ENCODE data around the gene MAP4K1.
A peak's percentile ranks its signal among the peaks of the same experiment; 100 is the strongest.

Gene MAP4K1

GRCh38 chr19:38656171-38656981 is 38.6 kb upstream of the MAP4K1 start (continued):
- TF ChIP-seq ZNF488 (tag by site-specific recombination; IDR thresholded peaks at IDR 0.05) (no peak), ZNF324 (tag by site-specific recombination; IDR thresholded peaks at IDR 0.05) (0 out of 2 replicates have a peak, but pooled peaks have one; percentile 32), HIC1 (tag by site-specific recombination; IDR thresholded peaks at IDR 0.05) (no peak), ZNF114 (tag by site-specific recombination; IDR thresholded peaks at IDR 0.05) (no peak), ZNF146 (tag by site-specific recombination; IDR thresholded peaks at IDR 0.05) (no peak), ZNF354C (tag by site-specific recombination; IDR thresholded peaks at IDR 0.05; ENCODE audit: borderline replicate concordance, low read depth) (no peak), ZNF221 (tag by site-specific recombination; IDR thresholded peaks at IDR 0.05; ENCODE audit: borderline replicate concordance) (no peak), ZNF513 (tag by site-specific recombination; IDR thresholded peaks at IDR 0.05) (no peak), WT1 (tag by site-specific recombination; IDR thresholded peaks at IDR 0.05) (no peak), SCRT2 (tag by site-specific recombination; IDR thresholded peaks at IDR 0.05) (no peak), ZNF366 (tag by site-specific recombination; conservative IDR thresholded peaks at IDR 0.05) (no peak; the same call in 1 of the 2 replicates), ZNF148 (tag by site-specific recombination; IDR thresholded peaks at IDR 0.05; ENCODE audit: borderline replicate concordance) (no peak), ZBTB44 (tag by site-specific recombination; IDR thresholded peaks at IDR 0.05) (0 out of 2 replicates have a peak, but pooled peaks have one; percentile 1), ZNF423 (tag by site-specific recombination; IDR thresholded peaks at IDR 0.05) (no peak), ELK4 (IDR thresholded peaks at IDR 0.05; ENCODE audit: borderline replicate concordance, low read depth, low read length) (no peak), ZFP69B (tag by site-specific recombination; IDR thresholded peaks at IDR 0.05) (no peak), ZNF311 (tag by site-specific recombination; IDR thresholded peaks at IDR 0.05; ENCODE audit: borderline replicate concordance) (no peak), ZNF792 (tag by site-specific recombination; IDR thresholded peaks at IDR 0.05) (no peak), ZIC2 (tag by site-specific recombination; IDR thresholded peaks at IDR 0.05) (peak; percentile 46), ZNF626 (tag by site-specific recombination; IDR thresholded peaks at IDR 0.05) (no peak), ZNF19 (tag by site-specific recombination; IDR thresholded peaks at IDR 0.05; ENCODE audit: low read depth) (no peak), ZFP3 (tag by site-specific recombination; IDR thresholded peaks at IDR 0.05; ENCODE audit: low read depth) (no peak), ZNF140 (tag by site-specific recombination; IDR thresholded peaks at IDR 0.05) (no peak), ZNF521 (tag by site-specific recombination; IDR thresholded peaks at IDR 0.05) (no peak), ZNF416 (tag by site-specific recombination; IDR thresholded peaks at IDR 0.05) (no peak), ZFHX2 (tag by site-specific recombination; conservative IDR thresholded peaks at IDR 0.05) (no peak), ZNF639 (tag by site-specific recombination; IDR thresholded peaks at IDR 0.05) (0 out of 2 replicates have a peak, but pooled peaks have one; percentile 8), BCL11A (tag by site-specific recombination; IDR thresholded peaks at IDR 0.05; ENCODE audit: low read depth) (no peak), IKZF3 (tag by site-specific recombination; IDR thresholded peaks at IDR 0.05) (peak; percentile 68; the same call in 1 of the 2 replicates)
